Large intestine (tissue), 3 donors: ENCODE data around the gene ZNF550. TPM values are rescaled to one million over a fixed set of nuclear protein-coding genes. Genes with fewer than 3 reads are reported as not detected.
"Not testable (repeated sequence)": the region's sequence is repeated elsewhere in the genome, so short reads cannot be mapped to it uniquely, and the experiment has no call there.

Experiments used
- DNase-seq, 2 donors: peaks; one replicate each; pipeline versions ENCODE4 v3.0.0 to v3.0.0-alpha.2; 2013
- H3K27ac ChIP-seq: one replicate; pipeline ENCODE4 v1.5.1; 2013; ENCODE audit warnings: low read length
- H3K27me3 ChIP-seq: 2 replicates; pipeline ENCODE4 v1.6.1; 2013; ENCODE audit warnings: low read length; ENCODE audit not compliant: control insufficient read depth, insufficient read depth
- H3K36me3 ChIP-seq: 2 replicates; pipeline ENCODE4 v1.6.1; 2013; ENCODE audit warnings: low read length; ENCODE audit not compliant: control insufficient read depth, insufficient read depth
- H3K4me1 ChIP-seq: one replicate; pipeline ENCODE4 v1.6.1; 2013; ENCODE audit warnings: low read length; ENCODE audit not compliant: control insufficient read depth, insufficient read depth
- H3K4me3 ChIP-seq: one replicate; pipeline ENCODE4 v1.5.1; 2013; ENCODE audit warnings: low read length
- H3K9me3 ChIP-seq: one replicate; pipeline ENCODE4 v1.6.1; 2013; ENCODE audit warnings: mild to moderate bottlenecking, low read depth, low read length, moderate library complexity; ENCODE audit not compliant: control insufficient read depth
- WGBS: methylation state at CpG from one replicate; pipeline ENCODE4 v1.1.5; 2013; ENCODE audit warnings: low lambda C conversion rate; ENCODE audit not compliant: insufficient coverage; 5-methylcytosine and 5-hydroxymethylcytosine counted together
- polyA plus RNA-seq: library from polyadenylated mRNA; unstranded; fragments of 120-200 nt; gene quantifications from one replicate; pipeline ENCODE4 v1.2.1, GENCODE V29; 2013

ZNF550 gene
- polyA plus RNA-seq, 1 donor: 16.2 TPM

DNA sequence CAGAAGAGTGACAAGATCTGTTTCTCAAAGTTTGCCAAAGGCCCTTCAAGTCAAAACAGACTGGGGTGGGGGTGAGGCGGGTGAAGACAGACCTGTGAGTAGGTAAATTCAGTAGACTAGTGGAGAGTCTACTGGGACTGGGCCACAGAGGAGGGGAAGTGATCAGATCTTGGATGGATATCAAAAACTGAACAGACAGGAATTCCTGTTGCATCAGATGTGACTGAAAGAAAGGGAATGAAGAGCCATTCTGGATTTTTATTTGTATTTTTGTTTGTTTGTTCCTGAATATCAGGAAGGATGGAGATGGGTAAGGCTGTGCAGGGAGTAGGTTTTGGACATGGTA, 71.4 kb downstream of the ZNF550 start:
- Histone ChIP-seq H3K36me3 (peaks cover 26% of the 10 kb centered on the region), H3K4me3 (peak overlapping the region; percentile 11)
- H3K9me3 ChIP-seq, H3K27me3 ChIP-seq, H3K27ac ChIP-seq, H3K4me1 ChIP-seq, DNase-seq: not testable (repeated sequence)
- WGBS: no CpG with 5 or more reads among the region's 1 CpG

DNA sequence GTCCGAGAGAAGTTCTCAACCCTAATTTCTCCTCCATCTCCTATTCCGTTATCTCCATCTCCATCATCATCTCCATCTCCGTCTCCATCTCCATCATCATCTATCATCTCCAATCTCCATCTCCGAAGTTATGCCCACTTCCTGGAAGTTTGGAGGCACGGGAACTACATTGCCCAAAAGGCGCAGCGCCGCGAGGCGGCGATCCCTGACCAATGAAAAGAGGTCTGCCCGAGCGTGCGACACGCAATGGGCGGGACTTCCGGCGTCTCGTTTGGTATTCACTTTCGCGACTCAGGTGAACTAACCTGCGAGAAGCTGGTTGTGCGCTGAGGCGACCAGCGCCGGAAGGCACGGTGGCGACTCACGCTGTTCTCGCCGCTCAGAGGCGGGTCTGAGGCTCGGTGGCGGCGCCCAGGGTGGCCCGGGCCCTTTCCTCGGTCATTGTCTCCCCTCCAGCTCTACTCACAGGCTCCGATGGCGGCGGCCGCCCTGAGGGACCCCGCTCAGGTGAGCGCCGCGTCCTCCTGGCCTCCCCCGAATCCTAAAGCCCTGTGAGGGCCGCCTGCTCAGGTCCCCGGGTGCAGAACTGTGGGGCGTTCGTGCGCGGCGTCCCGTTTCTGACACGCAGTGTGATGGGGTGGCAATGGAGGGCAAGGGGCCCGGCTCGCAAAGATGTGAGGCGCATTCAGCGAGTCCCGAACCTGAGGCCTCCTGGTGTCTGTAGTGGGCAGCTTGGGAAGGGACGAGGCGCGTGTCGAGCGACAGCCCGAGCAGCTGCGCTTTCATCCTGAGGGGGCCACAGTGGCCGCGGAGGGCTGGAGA, 72.0 kb downstream of the ZNF550 start, which contains the start of gene ZNF419:
Gene ZNF419, plus strand, starts transcription at position 274 of the 822 bp plus-strand sequence. Its CDS starts 201 bp downstream, at position 475.
- H3K9me3 ChIP-seq, H3K27me3 ChIP-seq, H3K4me1 ChIP-seq: not testable (repeated sequence)
- H3K4me3 ChIP-seq: peak within 1 kb of the TSS; percentile 93
- peak within 1 kb of the TSS; percentile 71 for H3K27ac ChIP-seq
- WGBS: 0% methylated on average over 2 of the region's 69 CpGs
- H3K36me3 ChIP-seq: peaks cover 23% of the 10 kb centered on the region
- DNase-seq: peak; percentile 93 to 94

Other genes with a start within 250 kb of the ZNF550 start
- gene ZNF543, start 239.4 kb downstream of the ZNF550 start, polyA plus RNA-seq: 7.0 TPM
- 11.1 TPM for gene ZNF304, start 208.6 kb downstream of the ZNF550 start, polyA plus RNA-seq
- gene TRAPPC2B, start 196.3 kb downstream of the ZNF550 start, polyA plus RNA-seq: 19.6 TPM
- gene ZNF547, start 196.3 kb downstream of the ZNF550 start, polyA plus RNA-seq: 5.7 TPM
- 28.1 TPM for gene ZNF548, start 170.0 kb downstream of the ZNF550 start, polyA plus RNA-seq
- gene ZNF17, start 148.7 kb downstream of the ZNF550 start, polyA plus RNA-seq: 8.9 TPM
- 15.5 TPM for gene ZNF749, start 124.5 kb downstream of the ZNF550 start, polyA plus RNA-seq
- gene VN1R1, start 102.7 kb downstream of the ZNF550 start, polyA plus RNA-seq: 2.8 TPM
- gene ZNF772, start 82.3 kb downstream of the ZNF550 start, polyA plus RNA-seq: 12.2 TPM
- gene ZNF419, start 72.1 kb downstream of the ZNF550 start, polyA plus RNA-seq: 13.6 TPM
- gene ZNF773, start 59.9 kb downstream of the ZNF550 start, polyA plus RNA-seq: 11.8 TPM
- gene ZNF549, start 32.5 kb downstream of the ZNF550 start, polyA plus RNA-seq: 11.8 TPM
- 6.0 TPM for gene ZNF416, start 19.0 kb upstream of the ZNF550 start, polyA plus RNA-seq
- 8.7 TPM for gene ZIK1, start 24.3 kb upstream of the ZNF550 start, polyA plus RNA-seq
- 4.1 TPM for gene ZNF530, start 40.0 kb upstream of the ZNF550 start, polyA plus RNA-seq
- 18.3 TPM for gene ZNF134, start 54.4 kb upstream of the ZNF550 start, polyA plus RNA-seq
- gene ZNF211, start 73.3 kb upstream of the ZNF550 start, polyA plus RNA-seq: 23.8 TPM
- gene ZSCAN4, start 109.1 kb upstream of the ZNF550 start, polyA plus RNA-seq: 0.25 TPM
- 11.3 TPM for gene ZNF551, start 122.1 kb upstream of the ZNF550 start, polyA plus RNA-seq
- gene ZNF154, start 149.3 kb upstream of the ZNF550 start, polyA plus RNA-seq: 20.3 TPM
- gene ZNF671, start 167.8 kb upstream of the ZNF550 start, polyA plus RNA-seq: 15.9 TPM
- gene ZNF776, start 187.0 kb upstream of the ZNF550 start, polyA plus RNA-seq: 21.3 TPM
- 18.6 TPM for gene ZNF586, start 209.8 kb upstream of the ZNF550 start, polyA plus RNA-seq